ENCODE results near the gene ASF1B.
A peak's percentile ranks its signal among the peaks of the same experiment; 100 is the strongest.

ASF1B gene

GRCh38 chr19:14081797-14082674, 54.4 kb downstream of the ASF1B start:
- DNase-seq = no peak

GRCh38 chr19:14080887-14081796, 55.2 kb downstream of the ASF1B start:
- peak; percentile 99 for DNase-seq

GRCh38 chr19:14078411-14078810, 58.0 kb downstream of the ASF1B start:
- DNase-seq = no peak

GRCh38 chr19:14073925-14074838, 62.2 kb downstream of the ASF1B start:
- no peak for DNase-seq

- DNase-seq = peak; percentile 73
Observed at GRCh38 chr19:14073261-14073924, 63.0 kb downstream of the ASF1B start.

GRCh38 chr19:14072535-14073260, 63.7 kb downstream of the ASF1B start, which contains the start of gene MISP3:
Gene MISP3, plus strand, starts transcription at chr19:14072786. Its CDS starts 524 bp downstream, at chr19:14073310.
- DNase-seq = no peak

GRCh38 chr19:14070268-14071050, 65.9 kb downstream of the ASF1B start:
- DNase-seq = no peak

Measured in fibroblast of skin of right biceps (primary cell).